ENCODE measurements around the gene LSM3.

The LSM3 gene

DNA sequence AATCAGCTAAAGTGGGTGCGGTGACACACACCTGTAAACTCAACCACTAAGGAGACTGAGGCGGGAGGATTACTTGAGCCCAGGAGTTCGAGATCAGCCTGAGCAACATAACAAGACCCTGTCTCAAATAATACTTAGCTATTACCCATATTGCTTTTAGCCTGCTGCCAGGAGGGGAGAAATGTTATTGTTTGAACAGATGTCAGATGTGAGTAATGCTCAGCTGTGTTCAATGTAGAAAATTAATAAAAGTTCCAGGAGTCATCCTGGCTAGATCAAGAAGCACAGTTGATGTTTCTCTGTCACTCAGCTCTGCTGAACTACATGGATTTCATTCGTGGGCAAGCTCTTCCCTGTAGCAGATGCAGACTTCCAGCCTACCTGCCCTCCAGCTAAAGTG is 22.2 kb downstream of the LSM3 start:
- DNase-seq (ENCODE audit: low read depth): no peak

DNA sequence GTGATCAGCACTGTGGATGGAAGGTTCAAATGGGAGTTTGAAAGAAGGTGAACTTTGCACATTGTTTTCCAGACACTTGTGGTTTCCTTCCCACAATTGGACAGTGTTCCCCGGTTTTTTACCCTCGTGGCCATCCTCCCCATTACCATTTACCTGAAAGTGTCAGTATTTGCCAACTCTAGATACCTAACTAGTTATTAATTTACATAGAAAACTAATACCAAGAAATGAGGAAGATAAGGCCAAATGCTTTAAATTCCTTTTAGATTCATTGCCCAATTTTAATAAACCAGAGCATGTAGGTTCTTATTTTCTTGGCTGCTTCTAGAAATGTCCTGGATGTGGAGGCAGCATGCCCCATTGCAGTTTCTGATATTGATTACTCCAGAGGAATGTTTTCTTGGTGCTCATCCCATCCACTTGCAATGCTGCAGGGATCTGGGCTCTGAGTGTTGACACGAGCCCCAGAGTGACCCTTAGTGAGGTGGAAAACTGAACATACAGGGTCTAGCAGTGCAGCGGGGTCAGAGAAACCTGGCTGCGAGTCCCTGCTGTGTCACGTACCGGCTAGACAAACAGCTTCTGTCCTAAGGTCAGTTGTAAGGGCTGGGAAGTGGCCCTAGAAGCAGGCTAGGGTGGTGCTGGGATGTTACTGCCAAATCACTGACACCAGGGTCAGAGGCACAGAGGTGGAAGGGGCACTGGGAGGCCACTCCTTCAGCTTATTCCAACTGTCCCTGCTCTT is 23.5 kb downstream of the LSM3 start:
- DNase-seq (ENCODE audit: low read depth): no peak

GRCh38 chr3:14202874-14203520 is 24.4 kb downstream of the LSM3 start:
- no peak for DNase-seq (ENCODE audit: low read depth)

DNA sequence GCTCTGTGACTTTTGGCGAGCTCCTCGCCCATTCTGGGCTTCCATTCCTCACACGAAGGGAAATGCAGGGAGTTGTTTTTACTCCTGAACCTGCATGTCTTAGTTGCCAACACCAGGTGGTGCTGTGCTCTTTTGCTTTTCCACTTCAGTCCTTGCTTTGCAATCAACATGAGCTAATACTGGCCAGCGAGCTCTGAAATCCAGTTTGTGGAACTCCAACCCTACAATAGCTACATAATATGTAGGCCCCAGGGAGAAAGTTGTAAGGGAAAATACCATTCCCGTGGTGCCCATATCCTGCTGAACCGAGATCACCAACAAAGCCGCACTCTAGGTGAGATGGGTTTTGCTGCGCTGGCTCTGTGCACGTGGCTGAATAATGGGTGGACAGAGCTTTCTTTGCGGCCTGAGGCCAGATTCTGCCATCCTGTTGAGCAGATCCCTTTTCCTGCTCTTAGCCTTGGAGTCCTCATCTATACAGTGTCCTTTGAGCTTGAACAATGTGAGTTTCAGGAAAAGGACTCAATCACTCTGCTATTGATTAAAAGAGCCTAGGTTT is 25.0 kb downstream of the LSM3 start:
- peak; percentile 13 for DNase-seq (ENCODE audit: low read depth)

GRCh38 chr3:14204515-14205284 is 26.1 kb downstream of the LSM3 start:
- no peak for DNase-seq (ENCODE audit: low read depth)

- no peak for DNase-seq (ENCODE audit: low read depth)
Observed at GRCh38 chr3:14206548-14207177, 28.0 kb downstream of the LSM3 start.

GRCh38 chr3:14208168-14208567 is 29.6 kb downstream of the LSM3 start:
- no peak for DNase-seq (ENCODE audit: low read depth)

GRCh38 chr3:14208977-14209394 is 30.4 kb downstream of the LSM3 start:
- DNase-seq (ENCODE audit: low read depth): no peak

DNA sequence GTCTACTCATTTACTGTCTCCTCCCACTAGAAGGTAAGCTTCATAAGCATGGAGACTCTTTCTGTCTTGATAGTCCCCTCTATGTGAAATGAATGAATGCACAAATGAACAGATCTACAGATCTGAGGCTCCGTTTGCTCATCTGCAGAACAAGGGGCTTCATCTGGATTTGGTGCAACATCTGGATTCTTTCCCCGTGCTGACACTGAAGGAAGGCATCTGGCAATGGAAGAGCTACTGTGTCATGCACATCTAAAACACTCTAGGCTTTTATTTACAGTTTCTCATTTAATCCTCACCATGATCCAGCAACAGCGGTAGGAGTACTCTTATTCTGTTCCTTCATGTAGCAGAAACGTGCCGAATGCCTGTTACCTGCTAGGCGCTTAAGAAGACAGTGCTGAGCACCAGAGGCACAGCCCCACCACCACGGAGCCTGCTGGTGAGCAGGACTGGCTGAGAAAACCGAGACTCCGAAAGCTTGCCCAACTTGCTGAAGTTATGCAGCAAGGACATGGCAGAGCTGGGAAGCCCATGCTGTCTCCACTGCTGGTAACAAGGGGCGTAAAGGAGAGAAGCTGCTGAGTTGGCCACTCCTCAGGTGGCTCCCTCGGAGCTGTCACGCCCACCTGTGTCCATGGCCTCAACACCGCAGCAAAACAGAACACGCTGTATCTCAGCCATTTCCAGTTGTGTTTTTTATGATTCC is 31.1 kb downstream of the LSM3 start:
- DNase-seq (ENCODE audit: low read depth): no peak

- no peak for DNase-seq (ENCODE audit: low read depth)
Observed at GRCh38 chr3:14210290-14210688, 31.7 kb downstream of the LSM3 start.

GRCh38 chr3:14210843-14211594 is 32.4 kb downstream of the LSM3 start:
- DNase-seq (ENCODE audit: low read depth): no peak

- DNase-seq (ENCODE audit: low read depth): no peak
Observed at GRCh38 chr3:14211621-14212020, 33.0 kb downstream of the LSM3 start.

DNA sequence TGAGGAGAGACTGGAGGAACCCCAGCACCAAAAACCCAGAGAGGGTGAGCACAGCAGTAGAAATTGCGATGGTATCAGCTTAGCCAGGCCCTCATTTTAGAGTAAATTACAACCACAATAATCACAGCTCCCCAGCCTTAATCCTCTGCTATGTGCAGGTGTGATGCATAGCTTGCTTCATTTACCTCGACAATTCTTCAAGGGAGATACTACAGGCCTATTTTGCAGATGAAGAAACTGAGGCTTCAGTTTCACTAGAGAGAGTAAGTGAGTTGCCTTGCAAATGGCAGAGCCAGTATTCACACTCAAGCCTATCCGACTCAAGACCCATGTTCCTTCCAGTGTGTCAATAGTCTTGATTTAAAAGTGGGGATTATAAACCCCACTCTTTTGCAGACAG is 33.4 kb downstream of the LSM3 start:
- no peak for DNase-seq (ENCODE audit: low read depth)

GRCh38 chr3:14213066-14213774 is 34.6 kb downstream of the LSM3 start:
- DNase-seq (ENCODE audit: low read depth): no peak

DNA sequence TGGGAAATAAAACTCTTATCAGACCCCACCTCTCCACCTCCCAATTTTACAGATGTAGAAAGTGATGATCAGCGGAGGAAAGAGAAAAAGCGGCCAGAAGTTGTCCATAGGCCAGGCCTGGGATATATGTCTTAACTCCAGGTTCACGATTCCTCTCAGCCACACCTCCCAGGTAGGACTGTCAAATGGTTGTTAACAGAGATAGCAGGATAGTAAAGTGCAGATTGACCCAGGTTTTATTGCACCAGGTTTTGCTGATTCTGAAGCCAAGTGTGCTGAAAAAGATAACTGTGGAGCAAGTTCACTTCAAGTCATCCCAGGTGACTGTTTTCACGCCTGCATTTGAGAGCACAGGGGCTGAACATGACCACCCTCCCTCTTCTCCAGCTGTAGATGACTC is 36.1 kb downstream of the LSM3 start:
- no peak for DNase-seq (ENCODE audit: low read depth)

DNA sequence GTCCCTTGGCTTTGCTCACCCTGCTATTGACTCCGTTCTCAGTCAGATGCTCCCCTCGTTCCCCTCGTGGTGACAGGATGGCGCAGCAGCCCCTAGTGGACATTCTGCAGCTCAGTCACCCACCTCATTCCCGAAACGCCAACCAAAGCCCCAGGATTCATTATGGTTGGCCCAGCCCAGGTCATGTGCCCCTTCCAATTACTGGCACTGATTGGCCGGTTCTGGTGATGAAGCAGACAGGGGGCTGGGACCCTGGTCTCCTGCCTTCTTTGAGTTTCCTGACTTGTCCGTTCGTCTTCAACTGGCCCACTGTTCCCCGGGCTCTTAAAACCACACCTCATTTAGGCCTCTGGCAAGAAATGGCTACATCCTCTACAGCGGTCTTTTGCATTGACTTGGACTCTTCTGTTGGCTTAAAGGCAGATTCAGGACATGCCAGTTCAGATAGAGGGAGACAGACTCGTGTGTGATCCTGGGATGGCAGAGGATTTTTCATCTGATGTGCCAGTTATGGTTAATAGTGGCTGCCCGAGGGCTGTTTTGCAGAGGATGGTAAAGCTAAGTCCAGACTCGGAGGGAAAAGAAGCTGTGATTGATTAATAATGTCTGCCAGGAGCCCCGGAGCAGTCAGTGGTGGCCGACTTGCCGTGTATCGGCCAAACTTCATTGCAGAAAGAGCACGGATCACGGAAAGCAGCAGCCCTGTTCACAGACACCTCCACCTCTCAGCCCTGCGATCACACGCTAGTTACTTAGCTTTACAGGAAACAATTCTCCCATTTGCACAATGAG is 37.8 kb downstream of the LSM3 start:
- peak; percentile 21 for DNase-seq (ENCODE audit: low read depth)

DNA sequence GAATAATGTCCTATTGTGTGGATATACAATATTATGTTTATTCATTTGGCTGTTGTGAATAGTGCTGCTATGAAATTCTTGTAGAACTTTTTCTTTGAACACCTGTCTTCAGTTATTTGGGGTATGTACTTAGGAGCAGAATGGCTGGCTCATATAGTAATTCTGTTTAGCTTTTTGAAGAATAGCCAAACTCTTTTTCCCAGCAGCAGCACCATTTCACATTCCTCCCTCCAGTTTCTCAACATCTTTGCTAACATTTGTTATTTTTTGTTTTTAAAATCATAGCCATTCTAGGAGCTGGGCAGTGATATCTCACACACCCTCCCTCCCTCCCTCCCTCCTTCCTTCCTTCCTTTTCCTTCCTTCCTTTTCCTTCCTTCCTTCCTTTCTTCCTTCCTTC is 39.7 kb downstream of the LSM3 start:
- no peak for DNase-seq (ENCODE audit: low read depth)

DNA sequence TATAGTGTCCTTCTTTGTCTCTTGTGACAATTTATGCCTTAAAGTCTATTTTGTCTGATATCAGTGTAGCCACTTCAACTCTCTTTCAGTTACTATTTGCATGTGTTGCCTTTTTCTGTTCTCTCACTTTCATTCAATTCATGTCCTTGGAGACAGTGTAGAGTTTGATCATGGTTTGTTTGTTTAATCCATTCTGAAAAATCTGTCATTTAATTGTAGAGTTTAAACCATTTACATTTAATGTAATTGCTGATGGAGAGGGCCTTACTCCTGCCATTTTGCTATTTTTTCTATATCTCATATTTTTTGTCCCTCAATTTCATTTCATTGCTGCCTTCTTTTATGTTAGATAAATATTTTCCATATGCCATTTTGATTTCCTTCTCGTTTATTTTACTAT is 42.3 kb downstream of the LSM3 start:
- no peak for DNase-seq (ENCODE audit: low read depth)

DNA sequence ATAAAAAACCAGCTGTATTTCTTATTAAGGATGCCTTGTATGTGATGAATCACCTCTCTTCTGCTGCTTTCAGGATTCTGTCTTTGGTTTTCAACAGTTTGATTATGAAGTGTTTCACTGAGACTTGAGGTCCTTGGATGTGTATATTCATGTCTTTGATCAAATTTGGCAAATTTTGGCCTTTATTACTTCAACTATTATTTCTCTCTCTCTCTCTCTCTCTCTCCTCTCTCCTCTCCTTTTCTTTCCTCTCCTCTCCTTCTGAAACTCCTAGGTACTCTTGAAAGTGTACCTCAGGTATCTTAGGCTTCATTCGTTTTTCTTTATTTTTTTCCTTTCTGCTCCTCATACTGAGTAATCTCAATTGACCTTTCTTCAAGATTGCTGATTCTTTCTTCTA is 43.3 kb downstream of the LSM3 start:
- no peak for DNase-seq (ENCODE audit: low read depth)
